Skeletal muscle satellite cell (primary cell): Measurements from ENCODE around the gene C3AR1. TPM values are rescaled to one million over a fixed set of nuclear protein-coding genes. Genes with fewer than 3 reads are reported as not detected.
"Not testable (repeated sequence)": the region's sequence is repeated elsewhere in the genome, so short reads cannot be mapped to it uniquely, and the experiment has no call there.

Experiments
- H3K27me3 ChIP-seq: 2 replicates; pipeline ENCODE4 v1.7.0; 2013; ENCODE audit warnings: low read length; ENCODE audit not compliant: control insufficient read depth, insufficient read depth
- H3K36me3 ChIP-seq: 2 replicates; pipeline ENCODE4 v1.7.0; 2013; ENCODE audit warnings: mild to moderate bottlenecking, control low read depth, low read length; ENCODE audit not compliant: insufficient read depth
- H3K4me1 ChIP-seq: 2 replicates; pipeline ENCODE4 v1.7.0; 2013; ENCODE audit warnings: low read length; ENCODE audit not compliant: control insufficient read depth, insufficient read depth
- H3K4me2 ChIP-seq: 2 replicates; pipeline ENCODE4 v1.7.0; 2013; ENCODE audit warnings: mild to moderate bottlenecking, low read length
- H3K4me3 ChIP-seq: 2 replicates; pipeline ENCODE4 v1.7.0; 2013; ENCODE audit warnings: low read length
- H3K9ac ChIP-seq: 2 replicates; pipeline ENCODE4 v1.7.0; 2013; ENCODE audit warnings: mild to moderate bottlenecking, low read depth, low read length, moderate library complexity
- H3K9me3 ChIP-seq: replicated peaks from 2 replicates; pipeline ENCODE4 v1.7.0; 2013; ENCODE audit warnings: mild to moderate bottlenecking, control low read depth, low read length
- total RNA-seq: library from RNA; depleted of rRNA; stranded (reverse); fragments of >200 nt; gene quantifications from 2 replicates; pipeline ENCODE4 v1.2.3, GENCODE V29; 2012; rRNA removed

The C3AR1 gene
- total RNA-seq: under 0.01 and 0.25 TPM in 2 replicates

GRCh38 chr12:8065991-8066594, at the start of gene C3AR1:
Gene C3AR1, minus strand, starts transcription at chr12:8066359. Its CDS starts 6,174 bp downstream, at chr12:8060185.
- Histone ChIP-seq H3K4me2 (peak within 1 kb of the TSS; percentile 53), H3K4me1 (peaks cover 11% of the 10 kb centered on the region), H3K9me3 (no peaks in the 10 kb centered on the region), H3K27me3 (no peaks in the 10 kb centered on the region), H3K4me3 (no peak within 1 kb of the TSS), H3K9ac (no peak within 1 kb of the TSS), H3K36me3 (no peaks in the 10 kb centered on the region)

GRCh38 chr12:8113117-8113516, 47.0 kb upstream of the C3AR1 start:
- H3K27me3 ChIP-seq, H3K4me3 ChIP-seq, H3K36me3 ChIP-seq, H3K4me2 ChIP-seq, H3K4me1 ChIP-seq, H3K9me3 ChIP-seq, H3K9ac ChIP-seq: not testable (repeated sequence)

DNA sequence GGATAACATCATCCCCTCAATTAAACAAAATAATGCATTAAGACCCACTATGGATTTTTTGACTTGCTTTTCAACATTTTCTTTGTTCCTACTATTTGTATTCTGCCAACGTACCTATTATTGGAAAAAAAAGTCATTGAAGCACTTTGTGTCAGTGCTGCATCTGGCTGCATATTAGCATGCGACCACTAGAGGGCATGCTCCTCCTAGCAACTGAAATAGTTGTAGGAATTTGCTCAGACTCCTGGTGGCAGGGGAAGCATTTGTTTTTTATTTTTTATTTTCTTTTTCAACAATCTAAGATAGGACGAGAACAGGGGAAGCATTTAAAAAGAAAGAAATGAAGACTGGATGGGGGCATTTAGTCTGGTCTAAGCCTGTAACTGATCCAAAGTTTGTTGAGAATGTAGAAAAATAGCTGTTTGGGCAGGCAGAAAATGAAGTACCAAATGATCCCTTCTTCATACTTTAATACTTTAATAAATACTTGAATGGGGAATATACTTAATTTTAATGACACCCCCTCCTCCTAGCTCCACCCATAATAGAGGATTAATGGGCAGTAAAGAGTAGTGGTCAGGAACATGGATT, 42.7 kb upstream of the C3AR1 start:
- Histone ChIP-seq H3K27me3 (no peaks in the 10 kb centered on the region), H3K9me3 (no peaks in the 10 kb centered on the region), H3K4me3 (no peak overlapping the region), H3K36me3 (no peaks in the 10 kb centered on the region), H3K4me1 (no peaks in the 10 kb centered on the region), H3K9ac (peak overlapping the region; percentile 47), H3K4me2 (peak overlapping the region; percentile 42)

GRCh38 chr12:8099235-8099634, 33.1 kb upstream of the C3AR1 start:
- no peaks in the 10 kb centered on the region for H3K4me1 ChIP-seq
- peaks cover 28% of the 10 kb centered on the region for H3K36me3 ChIP-seq
- no peak overlapping the region for H3K4me3 ChIP-seq
- no peak overlapping the region for H3K4me2 ChIP-seq
- H3K27me3 ChIP-seq: no peaks in the 10 kb centered on the region
- H3K9me3 ChIP-seq: no peaks in the 10 kb centered on the region
- no peak overlapping the region for H3K9ac ChIP-seq

GRCh38 chr12:8096281-8096915, 30.2 kb upstream of the C3AR1 start:
- Histone ChIP-seq H3K9me3 (no peaks in the 10 kb centered on the region), H3K4me1 (no peaks in the 10 kb centered on the region), H3K27me3 (no peaks in the 10 kb centered on the region), H3K36me3 (peaks cover 54% of the 10 kb centered on the region), H3K4me3 (no peak overlapping the region), H3K4me2 (no peak overlapping the region), H3K9ac (no peak overlapping the region)

DNA sequence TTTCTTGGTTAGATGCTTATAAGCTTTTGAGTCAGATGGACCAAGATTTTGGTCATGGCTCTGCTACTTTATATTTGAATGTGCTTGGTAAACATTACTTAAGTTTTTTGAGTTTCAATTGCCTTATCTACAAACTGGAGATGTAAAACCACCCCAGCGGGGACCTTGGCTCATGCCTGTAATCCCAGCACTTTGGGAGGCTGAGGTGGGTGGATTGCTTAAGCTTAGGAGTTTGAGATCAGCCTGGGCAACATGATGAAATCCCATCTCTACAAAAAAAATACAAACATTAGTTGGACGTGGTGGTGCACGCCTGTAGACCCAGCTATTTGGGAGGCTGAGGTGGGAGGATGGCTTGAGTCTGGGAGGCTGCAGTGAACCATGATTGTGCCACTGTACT, 27.1 kb upstream of the C3AR1 start:
- no peaks in the 10 kb centered on the region for H3K27me3 ChIP-seq
- no peaks in the 10 kb centered on the region for H3K9me3 ChIP-seq
- peaks cover 69% of the 10 kb centered on the region for H3K36me3 ChIP-seq
- no peak overlapping the region for H3K4me2 ChIP-seq
- no peaks in the 10 kb centered on the region for H3K4me1 ChIP-seq
- H3K4me3 ChIP-seq: no peak overlapping the region
- H3K9ac ChIP-seq: no peak overlapping the region

GRCh38 chr12:8089716-8090115, 23.6 kb upstream of the C3AR1 start:
- no peak overlapping the region for H3K9ac ChIP-seq
- peaks cover 46% of the 10 kb centered on the region for H3K36me3 ChIP-seq
- no peaks in the 10 kb centered on the region for H3K4me1 ChIP-seq
- H3K4me2 ChIP-seq: no peak overlapping the region
- H3K4me3 ChIP-seq: no peak overlapping the region
- H3K27me3 ChIP-seq: no peaks in the 10 kb centered on the region
- H3K9me3 ChIP-seq: no peaks in the 10 kb centered on the region

DNA sequence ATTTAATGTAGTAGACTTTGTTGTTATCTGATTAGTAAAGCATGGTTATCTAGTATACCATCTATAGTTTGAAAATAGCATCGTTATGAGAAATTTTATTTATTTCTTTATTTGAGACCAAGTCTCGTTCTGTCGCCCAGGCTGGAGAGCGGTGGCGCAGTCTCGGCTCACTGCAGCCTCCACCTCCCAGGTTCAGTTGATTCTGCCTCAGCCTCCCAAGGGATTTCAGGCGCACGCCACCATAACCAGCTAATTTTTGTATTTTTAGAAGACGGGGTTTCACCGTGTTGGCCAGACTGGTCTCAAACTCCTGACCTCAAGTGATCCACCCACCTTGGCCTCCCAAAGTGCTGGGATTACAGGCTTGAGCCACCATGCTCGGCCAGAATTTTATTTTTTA, 23.1 kb upstream of the C3AR1 start:
- H3K36me3 ChIP-seq: peaks cover 42% of the 10 kb centered on the region
- H3K9ac ChIP-seq, H3K4me2 ChIP-seq, H3K4me3 ChIP-seq, H3K27me3 ChIP-seq, H3K4me1 ChIP-seq, H3K9me3 ChIP-seq: not testable (repeated sequence)

GRCh38 chr12:8088574-8088973, 22.4 kb upstream of the C3AR1 start:
- H3K9me3 ChIP-seq: no peaks in the 10 kb centered on the region
- peaks cover 36% of the 10 kb centered on the region for H3K36me3 ChIP-seq
- H3K4me2 ChIP-seq: no peak overlapping the region
- no peaks in the 10 kb centered on the region for H3K27me3 ChIP-seq
- H3K4me3 ChIP-seq: no peak overlapping the region
- H3K9ac ChIP-seq: no peak overlapping the region
- H3K4me1 ChIP-seq: no peaks in the 10 kb centered on the region

GRCh38 chr12:8087666-8088065, 21.5 kb upstream of the C3AR1 start:
- no peak overlapping the region for H3K4me2 ChIP-seq
- H3K4me3 ChIP-seq: no peak overlapping the region
- H3K9me3 ChIP-seq: no peaks in the 10 kb centered on the region
- no peak overlapping the region for H3K9ac ChIP-seq
- peaks cover 5% of the 10 kb centered on the region for H3K4me1 ChIP-seq
- H3K27me3 ChIP-seq: no peaks in the 10 kb centered on the region
- peaks cover 27% of the 10 kb centered on the region for H3K36me3 ChIP-seq

DNA sequence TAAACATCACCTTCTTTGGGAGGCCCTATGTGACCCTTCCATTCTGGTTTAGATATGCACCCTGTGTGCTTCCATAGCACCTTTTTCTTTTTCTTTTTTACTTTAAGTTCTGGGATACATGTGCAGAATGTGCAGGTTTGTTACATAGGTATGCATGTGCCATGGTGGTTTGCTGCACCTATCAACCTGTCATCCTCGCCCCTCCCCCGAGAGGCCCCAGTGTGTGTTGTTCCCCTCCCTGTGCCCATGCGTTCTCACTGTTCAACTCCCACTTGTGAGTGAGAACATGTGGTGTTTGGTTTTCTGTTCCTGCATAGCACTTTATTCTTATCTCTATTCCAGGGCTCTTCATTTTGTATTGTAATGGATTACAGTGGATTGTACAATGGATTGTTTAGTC, 18.2 kb upstream of the C3AR1 start:
- Histone ChIP-seq H3K4me2 (peak overlapping the region; percentile 83), H3K4me1 (peaks cover 10% of the 10 kb centered on the region)
- H3K9me3 ChIP-seq, H3K27me3 ChIP-seq, H3K9ac ChIP-seq, H3K4me3 ChIP-seq, H3K36me3 ChIP-seq: not testable (repeated sequence)

- Histone ChIP-seq H3K9ac (peak overlapping the region; percentile 90), H3K4me2 (peak overlapping the region; percentile 83), H3K4me1 (peaks cover 11% of the 10 kb centered on the region), H3K4me3 (peak overlapping the region; percentile 81), H3K36me3 (no peaks in the 10 kb centered on the region), H3K9me3 (no peaks in the 10 kb centered on the region), H3K27me3 (no peaks in the 10 kb centered on the region)
Observed at GRCh38 chr12:8082808-8083100, 16.6 kb upstream of the C3AR1 start.
